Ecto neural progenitor cell (in vitro differentiated cells): ENCODE results near the gene ACD.

Experiments
- DNase-seq: peaks from one replicate; pipeline ENCODE4 v3.0.0-alpha.2; 2018; ENCODE audit warnings: low spot score

Gene ACD

DNA sequence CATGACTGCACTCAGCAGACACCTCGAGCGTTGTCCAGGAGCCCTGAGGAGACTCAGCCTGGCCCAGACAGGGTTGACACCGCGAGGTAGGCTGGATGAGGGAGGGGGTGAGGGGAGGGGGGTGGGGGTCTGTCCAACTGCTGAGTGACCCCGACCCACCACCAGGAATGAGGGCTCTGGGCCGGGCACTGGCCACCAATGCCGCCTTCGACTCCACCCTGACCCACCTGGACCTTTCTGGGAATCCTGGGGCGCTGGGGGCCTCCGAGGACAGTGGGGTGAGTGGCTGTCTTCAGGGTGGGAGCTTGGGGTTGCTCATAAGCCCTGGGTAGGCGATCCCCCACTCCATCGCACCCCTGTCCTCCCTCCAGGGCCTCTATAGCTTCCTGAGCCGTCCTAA is 12.4 kb downstream of the ACD start:
- no peak for DNase-seq

DNA sequence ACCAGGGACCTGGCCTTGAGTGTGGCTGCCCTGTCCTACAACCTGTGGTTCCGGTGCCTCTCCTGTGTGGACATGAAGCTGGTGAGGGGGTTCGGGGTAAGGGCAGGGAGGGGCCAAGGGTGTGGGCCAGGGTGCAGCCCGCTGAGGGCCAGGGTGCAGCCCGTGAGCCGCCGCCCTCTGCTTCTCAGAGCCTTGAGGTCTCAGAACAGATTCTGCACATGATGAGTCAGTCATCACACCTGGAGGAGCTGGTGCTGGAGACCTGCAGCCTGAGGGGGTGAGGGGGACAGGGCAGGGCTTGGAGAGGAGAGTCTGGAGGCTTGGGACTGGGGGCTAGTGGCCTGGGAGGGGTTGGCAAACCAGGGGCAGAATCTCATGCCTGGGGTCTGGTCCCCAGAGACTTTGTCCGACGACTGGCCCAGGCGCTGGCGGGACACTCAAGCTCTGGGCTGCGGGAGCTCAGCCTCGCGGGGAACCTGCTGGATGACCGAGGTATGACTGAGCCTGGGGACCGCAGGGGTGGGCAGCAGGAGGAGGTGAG is 12.9 kb downstream of the ACD start:
- DNase-seq = no peak

DNA sequence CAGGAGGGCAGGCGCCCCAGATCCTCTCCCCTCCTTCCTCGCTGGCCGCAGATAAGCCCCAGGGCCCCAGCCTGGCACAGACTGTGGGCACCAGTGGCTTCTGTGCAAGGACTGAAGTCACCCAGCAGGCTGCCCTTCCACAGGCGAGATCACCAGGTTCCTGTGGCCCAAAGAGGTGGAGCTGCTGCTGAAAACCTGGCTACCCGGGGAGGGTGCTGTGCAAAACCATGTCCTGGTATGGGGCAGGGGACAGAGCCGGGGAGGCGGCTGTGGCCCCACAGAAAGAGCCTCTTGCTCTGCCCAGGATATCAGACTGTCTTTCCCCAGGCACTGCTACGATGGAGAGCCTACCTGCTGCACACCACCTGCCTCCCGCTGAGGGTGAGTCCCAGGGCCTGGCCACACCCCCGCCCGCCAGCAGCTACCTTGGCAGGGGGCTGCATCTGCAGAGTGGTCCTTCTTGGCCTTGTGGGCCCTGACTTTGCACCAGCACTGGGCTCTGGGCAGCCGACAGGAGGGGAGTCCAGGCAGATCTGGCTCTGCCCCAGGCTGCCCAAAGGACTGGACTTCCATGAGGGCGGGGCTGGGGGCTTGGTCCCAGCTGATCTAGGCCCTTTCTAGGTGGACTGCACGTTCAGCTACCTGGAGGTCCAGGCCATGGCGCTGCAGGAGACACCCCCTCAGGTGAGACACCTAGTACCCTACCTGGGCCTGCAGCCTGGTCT is 14.5 kb downstream of the ACD start:
- peak; percentile 48 for DNase-seq

- no peak for DNase-seq
Observed at GRCh38 chr16:67644038-67644437, 16.0 kb downstream of the ACD start.

DNA sequence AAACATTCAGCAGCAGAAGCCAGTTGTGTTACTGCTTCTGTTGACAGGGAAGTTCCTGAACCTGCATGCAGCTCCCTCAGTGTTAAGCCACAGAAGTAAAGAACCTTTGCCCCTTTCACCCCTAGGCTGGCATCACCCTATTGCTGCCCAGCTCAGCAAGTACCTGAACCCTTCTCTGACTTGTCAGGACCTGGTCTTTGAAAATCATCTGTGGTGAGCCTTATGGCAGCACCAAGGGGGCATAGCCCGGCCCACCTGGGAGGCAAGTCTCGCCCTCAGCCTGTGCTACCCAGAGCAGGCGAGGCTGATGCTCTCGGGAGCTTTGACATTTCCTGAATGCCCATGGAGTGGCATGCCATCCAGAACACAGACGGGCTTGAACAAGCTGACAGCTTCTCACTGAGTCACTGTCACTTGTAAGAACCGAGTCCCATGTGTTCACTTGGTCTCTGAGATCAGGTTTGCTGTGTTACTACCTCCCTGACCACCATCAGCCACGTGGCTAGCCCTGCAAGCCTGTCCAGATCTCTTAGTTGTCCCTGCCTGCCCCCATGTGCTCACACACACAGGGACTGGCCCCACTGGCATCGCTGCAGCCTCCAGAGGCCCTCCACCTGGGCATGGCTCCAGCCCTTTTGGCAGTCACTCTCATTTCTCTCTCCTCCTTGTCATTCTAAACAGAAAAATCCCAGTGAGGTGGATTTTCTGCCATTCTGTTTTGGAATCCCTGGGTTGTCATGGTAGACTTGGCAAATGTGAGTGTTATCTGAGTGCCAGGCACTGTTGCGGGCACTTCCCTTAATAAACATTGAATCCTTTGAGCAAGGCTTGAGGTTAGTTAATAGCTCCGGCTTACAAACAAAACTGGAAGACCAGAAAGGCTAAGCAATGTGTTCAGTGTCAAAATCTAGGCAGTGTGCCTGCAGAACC is 18.0 kb downstream of the ACD start:
- no peak for DNase-seq

- no peak for DNase-seq
Observed at GRCh38 chr16:67637625-67638024, 22.4 kb downstream of the ACD start.

- no peak for DNase-seq
Observed at GRCh38 chr16:67636713-67637112, 23.3 kb downstream of the ACD start.

DNA sequence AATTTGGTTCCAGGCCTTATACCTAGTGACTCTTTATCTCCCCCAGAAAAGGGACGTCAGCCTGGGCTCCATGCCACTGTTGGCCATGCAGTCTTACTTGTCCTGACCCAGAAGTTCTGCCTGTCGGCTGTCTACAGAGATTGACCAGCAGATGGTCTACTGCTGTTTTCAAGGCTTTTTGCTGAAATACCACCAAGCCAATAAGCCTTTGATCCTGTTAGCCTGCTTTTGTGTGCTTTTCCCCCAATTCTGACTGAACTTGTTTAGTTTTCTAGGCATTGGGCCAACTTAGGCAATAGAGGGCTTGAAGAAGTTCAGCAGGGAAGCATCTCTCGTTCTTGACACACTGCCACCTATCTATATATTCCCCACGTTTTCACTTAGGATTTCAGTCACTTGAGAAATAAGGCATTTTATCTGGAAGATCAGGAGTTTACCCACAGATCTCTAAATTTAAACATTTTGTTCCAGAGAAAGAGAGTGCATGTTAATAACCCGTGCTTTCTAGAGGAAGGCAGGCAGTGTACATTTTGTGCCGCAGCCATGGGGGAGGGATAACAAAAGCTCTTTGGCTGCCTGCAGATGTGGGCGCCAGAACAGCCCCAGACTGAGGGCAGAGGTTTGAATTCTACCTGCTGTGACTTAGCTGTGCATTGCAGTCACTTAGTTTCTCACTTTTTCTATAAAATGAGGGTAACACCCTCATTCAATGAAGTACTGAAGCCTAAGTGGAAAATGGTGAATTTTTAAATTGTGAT is 27.5 kb downstream of the ACD start:
- DNase-seq = no peak

GRCh38 chr16:67628216-67628615 is 31.8 kb downstream of the ACD start:
- DNase-seq = no peak

DNA sequence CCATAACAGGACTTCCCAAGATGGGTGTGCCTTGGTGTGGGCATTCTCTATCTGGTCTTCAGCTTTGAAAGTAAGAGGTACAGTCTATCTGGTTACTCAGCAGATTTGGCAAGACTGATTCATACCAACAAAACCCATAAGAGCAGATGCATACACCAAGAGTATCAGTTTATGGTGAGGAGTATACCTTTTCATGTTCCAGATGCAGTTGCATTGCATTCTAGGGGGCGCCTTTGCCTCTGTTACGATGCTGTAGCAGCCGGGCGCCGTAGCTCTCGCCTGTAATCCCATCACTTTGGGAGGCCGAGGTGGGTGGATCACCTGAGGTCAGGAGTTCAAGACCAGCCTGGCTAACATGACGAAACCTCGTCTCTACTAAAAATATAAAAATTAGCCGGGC is 46.3 kb downstream of the ACD start:
- DNase-seq = no peak

DNA sequence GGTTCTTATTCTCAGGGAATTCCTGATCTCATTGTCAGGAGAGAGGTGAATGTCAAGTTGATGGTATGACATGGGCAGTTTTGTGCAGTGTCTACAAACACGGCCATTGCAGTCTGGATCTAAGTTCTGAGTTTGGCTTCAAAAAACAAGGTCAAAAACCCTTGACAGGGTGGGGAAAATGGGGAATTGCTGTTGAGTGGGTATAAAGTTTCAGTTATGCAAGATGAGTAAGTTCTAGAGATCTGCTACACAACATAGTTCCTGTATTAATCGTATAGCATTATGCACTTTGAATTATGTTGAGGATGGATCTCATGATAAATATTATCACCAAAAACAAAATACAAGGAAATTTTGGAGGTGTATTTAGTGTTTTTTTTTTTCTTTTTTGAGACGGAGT is 51.7 kb downstream of the ACD start:
- DNase-seq = no peak
